K562 (cell line): ENCODE data around the gene TMEM95. TPM values are rescaled to one million over a fixed set of nuclear protein-coding genes. Genes with fewer than 3 reads are reported as not detected.

Source experiments
- CTBP1 ChIP-seq: fragments of 450-650 bp; IDR thresholded peaks from 2 replicates; pipeline ENCODE4 v1.6.1; 2016; ENCODE audit warnings: borderline replicate concordance
- CXXC5 ChIP-seq: fragments of 250-450 bp; sonication (Bioruptor Pico); IDR thresholded peaks from 2 replicates; pipeline ENCODE4 v1.8.0; 2022; ENCODE audit warnings: inconsistent platforms, mild to moderate bottlenecking, moderate library complexity
- ILF3 ChIP-seq: fragments of 450-650 bp; IDR thresholded peaks from 2 replicates; pipeline ENCODE4 v1.6.1; 2018; ENCODE audit warnings: antibody characterized with exemption, mild to moderate bottlenecking, moderate library complexity, borderline replicate concordance
- LCOR ChIP-seq: sonication (generic); formaldehyde crosslinking; IDR thresholded peaks from 2 replicates; pipeline ENCODE4 v1.8.0; 2022; ENCODE audit warnings: mild to moderate bottlenecking, missing genetic modification reagents
- MCM5 ChIP-seq: fragments of 450-650 bp; IDR thresholded peaks from 2 replicates; pipeline ENCODE4 v1.6.1; 2016; ENCODE audit warnings: low read depth
- NCOA4 ChIP-seq: fragments of 450-650 bp; IDR thresholded peaks from 2 replicates; pipeline ENCODE4 v1.6.1; 2018; ENCODE audit warnings: mild to moderate bottlenecking; ENCODE audit not compliant: partially characterized antibody
- RBFOX2 ChIP-seq: fragments of 200-400 bp; formaldehyde crosslinking; IDR thresholded peaks from 2 replicates; pipeline ENCODE4 v1.6.1; 2017; ENCODE audit warnings: low read depth, mild to moderate bottlenecking, low read length, moderate library complexity
- TAF9B ChIP-seq: fragments of 450-650 bp; IDR thresholded peaks from 2 replicates; pipeline ENCODE4 v1.6.1; 2018; ENCODE audit warnings: mild to moderate bottlenecking; ENCODE audit not compliant: partially characterized antibody
- TRIM28 ChIP-seq: fragments of 450-650 bp; IDR thresholded peaks from 2 replicates; pipeline ENCODE4 v1.6.1; 2017
- XRCC3 ChIP-seq: fragments of 450-650 bp; IDR thresholded peaks from 2 replicates; pipeline ENCODE4 v1.6.1; 2017; ENCODE audit warnings: mild to moderate bottlenecking, moderate library complexity
- ZNF232 ChIP-seq: sonication (generic); formaldehyde crosslinking; IDR thresholded peaks from 2 replicates; pipeline ENCODE4 v1.8.0; 2022; ENCODE audit warnings: mild to moderate bottlenecking, missing genetic modification reagents
- ZNF717 ChIP-seq: fragments of 250-450 bp; sonication (Bioruptor Pico); IDR thresholded peaks from 2 replicates; pipeline ENCODE4 v1.5.0; 2021
- polyA plus RNA-seq, 8 experiments: library from polyadenylated mRNA; depleted of rRNA in 4 of 8; stranded (reverse) in 5 of 8; unstranded in 3 of 8; fragments of >200 nt; fragmentation: Nextera tagmentation in 2 of 8; fragmentation: Illumina TruSeq in 1 of 8; extraction: Ambion mirVana in 2 of 8; extraction: Trizol in 1 of 8; gene quantifications; 2 replicates each; pipeline versions ENCODE4 v1.2.1 to v1.2.3, GENCODE V29; 2011 to 2014; ENCODE audit warnings: inconsistent platforms in 1 of 8, missing spikeins in 1 of 8
- total RNA-seq, 7 experiments: library from RNA; depleted of rRNA in 6 of 7; stranded (reverse); fragments of >200 nt in 6 of 7; fragmentation: Illumina TruSeq in 2 of 7; extraction: Trizol in 2 of 7; gene quantifications; 2 replicates each; pipeline versions ENCODE4 v1.2.1 to v1.2.3, GENCODE V29; 2011 to 2021; ENCODE audit warnings: low replicate concordance in 1 of 7
- TF ChIP-seq, protein P1 (sequence below): sonication (generic); formaldehyde crosslinking; IDR thresholded peaks from 2 replicates; pipeline ENCODE4 v1.8.0; 2023; ENCODE audit warnings: mild to moderate bottlenecking, missing genetic modification reagents
- TF ChIP-seq, protein P2 (sequence below): fragments of 450-650 bp; IDR thresholded peaks from 2 replicates; pipeline ENCODE4 v1.7.1; 2018; ENCODE audit warnings: mild to moderate bottlenecking, low read depth; ENCODE audit not compliant: partially characterized antibody
- TF ChIP-seq, protein P3 (sequence below): fragments of 250-450 bp; sonication (Bioruptor Pico); IDR thresholded peaks from 2 replicates; pipeline ENCODE4 v1.5.0; 2021

Gene TMEM95
- total and polyA plus RNA-seq, 9 of the 15 experiments (the other 6 are each of a cell fraction or from before 2014, with no cell fraction given), result not detected

DNA sequence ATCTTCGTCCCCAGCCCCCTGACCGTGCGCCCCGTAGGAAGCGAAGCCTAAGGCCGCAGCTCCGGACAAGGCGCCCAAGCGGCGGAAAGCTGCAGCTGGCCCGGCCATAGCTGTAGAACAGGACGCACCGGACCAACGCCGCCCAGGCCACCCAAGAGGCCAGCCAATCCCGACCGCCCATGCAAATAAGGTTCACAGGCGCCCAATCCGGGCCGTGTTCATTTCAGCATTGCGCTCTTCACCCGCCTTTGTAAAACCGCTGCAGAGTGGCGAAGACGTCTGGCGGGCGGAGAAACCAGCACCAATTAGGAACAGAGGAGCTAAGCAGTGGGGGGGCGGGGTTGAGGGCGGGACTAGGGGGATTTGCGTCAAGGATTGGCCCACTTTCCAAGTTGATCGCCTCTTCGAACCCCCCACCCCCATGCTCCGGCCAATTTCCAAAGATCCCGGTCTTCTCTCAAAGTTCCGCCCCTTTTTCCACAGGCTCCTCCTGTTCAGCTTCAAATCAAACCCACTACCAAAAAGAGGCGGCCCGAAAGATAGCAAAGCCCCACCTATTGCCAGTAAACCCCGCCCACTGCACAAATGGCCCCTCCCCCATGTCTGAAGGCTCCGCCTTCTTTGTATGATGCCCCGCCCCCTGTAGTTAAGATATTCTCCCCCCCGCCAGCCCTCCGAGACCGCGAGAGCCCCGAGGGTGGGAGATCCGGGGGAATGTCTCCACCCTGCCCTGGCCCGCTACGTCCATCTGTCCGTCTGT lies 49.2 kb downstream of the TMEM95 start, which contains the start of gene TMEM256 (continued):
- TF ChIP-seq, protein P1, sequence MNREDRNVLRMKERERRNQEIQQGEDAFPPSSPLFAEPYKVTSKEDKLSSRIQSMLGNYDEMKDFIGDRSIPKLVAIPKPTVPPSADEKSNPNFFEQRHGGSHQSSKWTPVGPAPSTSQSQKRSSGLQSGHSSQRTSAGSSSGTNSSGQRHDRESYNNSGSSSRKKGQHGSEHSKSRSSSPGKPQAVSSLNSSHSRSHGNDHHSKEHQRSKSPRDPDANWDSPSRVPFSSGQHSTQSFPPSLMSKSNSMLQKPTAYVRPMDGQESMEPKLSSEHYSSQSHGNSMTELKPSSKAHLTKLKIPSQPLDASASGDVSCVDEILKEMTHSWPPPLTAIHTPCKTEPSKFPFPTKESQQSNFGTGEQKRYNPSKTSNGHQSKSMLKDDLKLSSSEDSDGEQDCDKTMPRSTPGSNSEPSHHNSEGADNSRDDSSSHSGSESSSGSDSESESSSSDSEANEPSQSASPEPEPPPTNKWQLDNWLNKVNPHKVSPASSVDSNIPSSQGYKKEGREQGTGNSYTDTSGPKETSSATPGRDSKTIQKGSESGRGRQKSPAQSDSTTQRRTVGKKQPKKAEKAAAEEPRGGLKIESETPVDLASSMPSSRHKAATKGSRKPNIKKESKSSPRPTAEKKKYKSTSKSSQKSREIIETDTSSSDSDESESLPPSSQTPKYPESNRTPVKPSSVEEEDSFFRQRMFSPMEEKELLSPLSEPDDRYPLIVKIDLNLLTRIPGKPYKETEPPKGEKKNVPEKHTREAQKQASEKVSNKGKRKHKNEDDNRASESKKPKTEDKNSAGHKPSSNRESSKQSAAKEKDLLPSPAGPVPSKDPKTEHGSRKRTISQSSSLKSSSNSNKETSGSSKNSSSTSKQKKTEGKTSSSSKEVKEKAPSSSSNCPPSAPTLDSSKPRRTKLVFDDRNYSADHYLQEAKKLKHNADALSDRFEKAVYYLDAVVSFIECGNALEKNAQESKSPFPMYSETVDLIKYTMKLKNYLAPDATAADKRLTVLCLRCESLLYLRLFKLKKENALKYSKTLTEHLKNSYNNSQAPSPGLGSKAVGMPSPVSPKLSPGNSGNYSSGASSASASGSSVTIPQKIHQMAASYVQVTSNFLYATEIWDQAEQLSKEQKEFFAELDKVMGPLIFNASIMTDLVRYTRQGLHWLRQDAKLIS (CRISPR knock-in tag), result peak; percentile 36; the same call in 1 of the 2 replicates
- no peak for TF ChIP-seq ILF3
- TF ChIP-seq, protein P2, sequence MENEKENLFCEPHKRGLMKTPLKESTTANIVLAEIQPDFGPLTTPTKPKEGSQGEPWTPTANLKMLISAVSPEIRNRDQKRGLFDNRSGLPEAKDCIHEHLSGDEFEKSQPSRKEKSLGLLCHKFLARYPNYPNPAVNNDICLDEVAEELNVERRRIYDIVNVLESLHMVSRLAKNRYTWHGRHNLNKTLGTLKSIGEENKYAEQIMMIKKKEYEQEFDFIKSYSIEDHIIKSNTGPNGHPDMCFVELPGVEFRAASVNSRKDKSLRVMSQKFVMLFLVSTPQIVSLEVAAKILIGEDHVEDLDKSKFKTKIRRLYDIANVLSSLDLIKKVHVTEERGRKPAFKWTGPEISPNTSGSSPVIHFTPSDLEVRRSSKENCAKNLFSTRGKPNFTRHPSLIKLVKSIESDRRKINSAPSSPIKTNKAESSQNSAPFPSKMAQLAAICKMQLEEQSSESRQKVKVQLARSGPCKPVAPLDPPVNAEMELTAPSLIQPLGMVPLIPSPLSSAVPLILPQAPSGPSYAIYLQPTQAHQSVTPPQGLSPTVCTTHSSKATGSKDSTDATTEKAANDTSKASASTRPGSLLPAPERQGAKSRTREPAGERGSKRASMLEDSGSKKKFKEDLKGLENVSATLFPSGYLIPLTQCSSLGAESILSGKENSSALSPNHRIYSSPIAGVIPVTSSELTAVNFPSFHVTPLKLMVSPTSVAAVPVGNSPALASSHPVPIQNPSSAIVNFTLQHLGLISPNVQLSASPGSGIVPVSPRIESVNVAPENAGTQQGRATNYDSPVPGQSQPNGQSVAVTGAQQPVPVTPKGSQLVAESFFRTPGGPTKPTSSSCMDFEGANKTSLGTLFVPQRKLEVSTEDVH, result no peak
- TF ChIP-seq XRCC3, result no peak
- TF ChIP-seq MCM5, result no peak
- TF ChIP-seq, protein P3, sequence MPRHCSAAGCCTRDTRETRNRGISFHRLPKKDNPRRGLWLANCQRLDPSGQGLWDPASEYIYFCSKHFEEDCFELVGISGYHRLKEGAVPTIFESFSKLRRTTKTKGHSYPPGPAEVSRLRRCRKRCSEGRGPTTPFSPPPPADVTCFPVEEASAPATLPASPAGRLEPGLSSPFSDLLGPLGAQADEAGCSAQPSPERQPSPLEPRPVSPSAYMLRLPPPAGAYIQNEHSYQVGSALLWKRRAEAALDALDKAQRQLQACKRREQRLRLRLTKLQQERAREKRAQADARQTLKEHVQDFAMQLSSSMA, result no peak
- peak; percentile 54 for TF ChIP-seq TAF9B
- TF ChIP-seq CTBP1, result peak; percentile 23; the same call in 1 of the 2 replicates
- no peak for TF ChIP-seq ZNF717 (CRISPR knock-in tag)
- 0 out of 2 replicates have a peak, but pooled peaks have one; percentile 27 for TF ChIP-seq LCOR (CRISPR knock-in tag)
- TF ChIP-seq TRIM28, result no peak
- TF ChIP-seq NCOA4, result no peak
- peak; percentile 94 for TF ChIP-seq RBFOX2
- TF ChIP-seq CXXC5, result peak; percentile 79
- no peak for TF ChIP-seq ZNF232 (CRISPR knock-in tag)
